Heart right ventricle (tissue), 16 donors: ENCODE data around the gene KIF1A. TPM values are rescaled to one million over a fixed set of nuclear protein-coding genes. Genes with fewer than 3 reads are reported as not detected.

Experiments
- ATAC-seq, 8 donors: fragments of 200-7000 bp; cut with Tn5 transposase; one replicate each; pipeline ENCODE4 v1.9.1; 2020; ENCODE audit warnings: mild to moderate bottlenecking in 8 of 8, moderate library complexity in 8 of 8, moderate number of reproducible peaks in 1 of 8
- DNase-seq, 2 donors: peaks; one replicate each; pipeline ENCODE4 v3.0.0-alpha.2; 2020
- H3K27ac ChIP-seq, 10 donors: fragments of 200-600 bp; sonication (generic) in 2 of 10; one replicate each; pipeline versions ENCODE4 v1.5.0 to v1.8.0; 2020 to 2022; ENCODE audit warnings: mild to moderate bottlenecking in 3 of 10
- H3K27me3 ChIP-seq, 7 donors: fragments of 200-600 bp; one replicate each; pipeline ENCODE4 v1.8.0; 2021 to 2022; ENCODE audit warnings: mild to moderate bottlenecking in 2 of 7
- H3K36me3 ChIP-seq, 9 donors: fragments of 200-600 bp; sonication (generic) in 1 of 9; one replicate each; pipeline versions ENCODE4 v1.5.0 to v1.8.0; 2020 to 2022; ENCODE audit warnings: mild to moderate bottlenecking in 2 of 9
- H3K4me1 ChIP-seq, 9 donors: fragments of 200-600 bp; sonication (generic) in 1 of 9; one replicate each; pipeline versions ENCODE4 v1.5.0 to v1.8.0; 2020 to 2022; ENCODE audit warnings: mild to moderate bottlenecking in 4 of 9
- H3K4me3 ChIP-seq, 10 donors: fragments of 200-600 bp; sonication (generic) in 2 of 10; one replicate each; pipeline versions ENCODE4 v1.5.0 to v1.8.0; 2020 to 2022; ENCODE audit warnings: mild to moderate bottlenecking in 7 of 10, moderate library complexity in 2 of 10
- H3K9me3 ChIP-seq, 11 donors: fragments of 200-600 bp in 10 of 11; sonication (generic) in 2 of 11; one replicate each; pipeline versions ENCODE4 v1.5.0 to v1.8.0; 2013 to 2022; ENCODE audit warnings: mild to moderate bottlenecking in 2 of 11, control low read depth in 1 of 11, moderate library complexity in 1 of 11
- WGBS, 2 donors: extraction: QIAGEN DNeasy Blood & Tissue Kit; methylation state at CpG; one replicate each; pipeline ENCODE4 v1.1.7; 2013; ENCODE audit warnings: inconsistent platforms in 1 of 2; 5-methylcytosine and 5-hydroxymethylcytosine counted together
- intact Hi-C, 10 donors: fragments of 100-400 bp; cut with DNase I; formaldehyde crosslinking; loops; one replicate each; pipeline versions ENCODE4 v1.11.1 to v1.14.2; 2022
- polyA plus RNA-seq, 2 donors: library from polyadenylated mRNA; stranded (reverse); fragments of 200-250 nt; gene quantifications; one replicate each; pipeline ENCODE4 v1.2.3, GENCODE V29; 2013
- total RNA-seq, 10 donors: library from RNA; stranded (reverse); fragmentation: NEBNext Ultra II Directional in 3 of 10; extraction: Animal tissue kit (Norgen Biotek cat#: 25700) in 3 of 10; gene quantifications; one replicate each; pipeline versions ENCODE4 v1.2.1 to v1.2.4, GENCODE V29; 2021 to 2023
- TF ChIP-seq, protein P1 (sequence below), 9 donors: fragments of 200-600 bp; sonication (generic) in 2 of 9; IDR thresholded peaks; one replicate each; pipeline versions ENCODE4 v1.5.0 to v1.8.0; 2021 to 2022; ENCODE audit warnings: antibody characterized with exemption in 9 of 9, mild to moderate bottlenecking in 5 of 9, moderate library complexity in 1 of 9
- donor health status: Arrhythmogenic right ventricular cardiomyopathy.
- donor health status: ischemic (EF 13 %, LVEDD 7.1; RV severe dilation, severe dysfunction).
- donor health status: healthy with polysubstance abuse.
- donor health status: DM: no; HTN: yes; CAD: no.
- donor health status: DM: no; HTN: no; CAD: no.
- donor health status: ischemic (EF 25% LVEDD 6.9; RV normal size, moderate dysfunction).
- donor health status: ischemic (EF 25% LVEDD 5.7; RV mildly dilated, moderate dysfunction).
- donor health status: healthy.
- donor health status: DM: yes; HTN: yes; CAD: no.
- donor health status: Ischemic cardiomyopathy.
- donor health status: ischemic (EF 35%, LVEDD 5.7; RV mildly dilated, moderate dysfunction).
- donor health status: nonischemic (EF 11% LVEDD 7.7; RV severe dilation, severe dysfunction).
- donor health status: DM: yes; HTN: yes; CAD: no.
- donor health status: PGD.
- donor health status: ischemic (EF 29% LVEDD 5.4; RV normal size, mild dysfunction).
- donor health status: nonischemic (EF 23%, LVEDD 6.1; RV moderate dilation, normal function).

KIF1A gene
- total and polyA plus RNA-seq, 12 donors = 0.37 to 21.4 (median 1.4) TPM

DNA sequence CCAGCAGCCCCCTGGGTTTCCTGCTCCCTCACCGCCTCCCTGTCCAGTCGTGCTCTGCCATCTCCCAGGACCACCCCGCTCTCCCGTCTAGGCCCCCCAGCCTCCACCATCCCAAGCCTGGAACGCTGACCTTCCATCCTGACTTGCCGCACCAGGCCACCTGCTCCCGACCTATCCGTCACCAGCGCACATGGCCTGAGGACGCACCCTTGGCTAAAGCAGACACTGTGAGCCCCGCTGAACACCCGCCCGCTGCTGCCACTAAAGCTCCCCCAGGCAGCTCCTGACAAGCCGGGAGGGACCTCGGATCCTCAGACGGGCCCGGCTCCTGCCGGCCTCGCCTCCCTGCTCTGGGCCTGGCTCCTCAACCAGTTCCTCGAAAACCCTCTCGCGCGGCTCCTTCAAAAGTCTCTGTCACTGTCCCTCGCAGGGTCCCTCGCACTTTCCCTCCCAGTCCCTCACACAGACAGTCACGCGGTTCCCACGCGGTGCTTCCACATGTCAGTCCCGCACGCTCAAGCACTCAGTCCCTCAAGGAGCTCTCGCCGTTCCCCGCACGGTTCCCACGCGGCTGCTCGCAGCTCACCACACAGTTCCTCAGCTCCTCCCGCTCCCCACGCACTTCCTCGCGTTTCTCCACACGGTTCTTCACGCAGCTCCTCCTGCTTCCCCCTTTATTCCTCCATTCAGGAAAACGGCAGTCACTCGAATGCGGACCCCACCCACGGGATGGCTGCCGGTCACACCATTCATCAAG is 42.4 kb downstream of the KIF1A start:
- peaks cover 0 to 10% (median 0%) of the 10 kb centered on the region in 7 donors for H3K27me3 ChIP-seq
- no peak overlapping the region for H3K27ac ChIP-seq
- TF ChIP-seq, protein P1, sequence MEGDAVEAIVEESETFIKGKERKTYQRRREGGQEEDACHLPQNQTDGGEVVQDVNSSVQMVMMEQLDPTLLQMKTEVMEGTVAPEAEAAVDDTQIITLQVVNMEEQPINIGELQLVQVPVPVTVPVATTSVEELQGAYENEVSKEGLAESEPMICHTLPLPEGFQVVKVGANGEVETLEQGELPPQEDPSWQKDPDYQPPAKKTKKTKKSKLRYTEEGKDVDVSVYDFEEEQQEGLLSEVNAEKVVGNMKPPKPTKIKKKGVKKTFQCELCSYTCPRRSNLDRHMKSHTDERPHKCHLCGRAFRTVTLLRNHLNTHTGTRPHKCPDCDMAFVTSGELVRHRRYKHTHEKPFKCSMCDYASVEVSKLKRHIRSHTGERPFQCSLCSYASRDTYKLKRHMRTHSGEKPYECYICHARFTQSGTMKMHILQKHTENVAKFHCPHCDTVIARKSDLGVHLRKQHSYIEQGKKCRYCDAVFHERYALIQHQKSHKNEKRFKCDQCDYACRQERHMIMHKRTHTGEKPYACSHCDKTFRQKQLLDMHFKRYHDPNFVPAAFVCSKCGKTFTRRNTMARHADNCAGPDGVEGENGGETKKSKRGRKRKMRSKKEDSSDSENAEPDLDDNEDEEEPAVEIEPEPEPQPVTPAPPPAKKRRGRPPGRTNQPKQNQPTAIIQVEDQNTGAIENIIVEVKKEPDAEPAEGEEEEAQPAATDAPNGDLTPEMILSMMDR (IDR thresholded peaks at IDR 0.05) = no peak
- H3K4me1 ChIP-seq = no peaks in the 10 kb centered on the region
- H3K36me3 ChIP-seq = no peaks in the 10 kb centered on the region
- no peaks in the 10 kb centered on the region for H3K9me3 ChIP-seq
- H3K4me3 ChIP-seq = no peak overlapping the region
- intact Hi-C loops = no loop called here
- DNase-seq = no peak
- 89 to 91% methylated on average over 49 of the region's 49 CpGs for WGBS, 2 donors
- no peak for ATAC-seq

DNA sequence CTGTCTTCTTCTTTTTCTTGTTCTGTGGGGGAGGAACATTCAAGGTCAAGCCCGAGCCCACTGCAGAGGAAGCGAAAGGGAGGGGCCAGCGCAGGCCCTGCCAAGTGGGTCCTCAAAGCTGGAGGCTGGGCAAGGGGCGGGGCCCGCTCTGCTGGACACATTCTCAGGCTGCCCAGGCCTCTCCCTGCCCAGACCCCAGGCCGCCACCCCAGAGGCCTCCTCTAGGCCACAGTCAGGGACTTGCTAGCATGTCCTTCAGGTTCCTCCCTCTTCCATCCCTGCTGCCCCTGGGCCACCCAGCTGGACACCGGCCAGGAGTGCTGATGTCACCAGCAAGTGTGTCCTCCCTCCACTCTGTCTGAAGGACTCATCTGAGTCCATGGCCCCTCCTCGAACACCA is 44.1 kb downstream of the KIF1A start:
- TF ChIP-seq, protein P1 (IDR thresholded peaks at IDR 0.05) = no peak
- intact Hi-C loops = no loop called here
- H3K36me3 ChIP-seq = no peaks in the 10 kb centered on the region
- peaks cover 0 to 8% (median 0%) of the 10 kb centered on the region in 7 donors for H3K27me3 ChIP-seq
- peak in 6 of 8 donors; percentile 20 to 54 (median 32) for ATAC-seq
- 26 to 46% methylated on average over 6 to 8 of the region's 8 CpGs for WGBS, 2 donors
- H3K4me3 ChIP-seq = no peak overlapping the region
- H3K4me1 ChIP-seq = no peaks in the 10 kb centered on the region
- H3K27ac ChIP-seq = no peak overlapping the region
- no peaks in the 10 kb centered on the region for H3K9me3 ChIP-seq
- peak; percentile 15 to 46 for DNase-seq

DNA sequence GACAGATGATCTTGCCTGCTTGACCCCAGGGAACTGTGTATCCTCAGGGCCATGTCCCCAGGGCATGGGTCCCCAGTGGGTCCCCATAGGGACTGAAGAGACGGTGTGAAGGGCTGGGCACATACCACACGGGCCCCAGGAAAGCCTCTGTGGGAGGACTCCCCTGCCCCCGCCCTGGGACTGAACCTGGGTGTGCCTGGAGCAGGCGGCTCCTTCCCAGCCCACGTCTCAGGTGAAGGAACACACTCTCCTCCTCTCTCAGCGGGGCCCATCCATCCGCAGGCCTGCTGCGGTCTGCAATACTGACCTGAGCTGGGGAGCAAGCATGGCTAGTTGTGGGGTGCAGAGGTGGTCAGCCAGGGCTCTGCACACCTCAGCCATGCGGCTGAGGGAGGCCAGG is 45.2 kb downstream of the KIF1A start:
- H3K4me3 ChIP-seq = no peak overlapping the region
- WGBS, 2 donors = 71 to 84% methylated on average over 9 of the region's 9 CpGs
- H3K9me3 ChIP-seq = no peaks in the 10 kb centered on the region
- H3K27ac ChIP-seq = no peak overlapping the region
- no peaks in the 10 kb centered on the region for H3K4me1 ChIP-seq
- DNase-seq (no peak), ATAC-seq (no peak)
- intact Hi-C loops = no loop called here
- no peaks in the 10 kb centered on the region for H3K36me3 ChIP-seq
- TF ChIP-seq, protein P1 (IDR thresholded peaks at IDR 0.05) = no peak
- H3K27me3 ChIP-seq = peaks cover 0 to 2% (median 0%) of the 10 kb centered on the region in 7 donors

DNA sequence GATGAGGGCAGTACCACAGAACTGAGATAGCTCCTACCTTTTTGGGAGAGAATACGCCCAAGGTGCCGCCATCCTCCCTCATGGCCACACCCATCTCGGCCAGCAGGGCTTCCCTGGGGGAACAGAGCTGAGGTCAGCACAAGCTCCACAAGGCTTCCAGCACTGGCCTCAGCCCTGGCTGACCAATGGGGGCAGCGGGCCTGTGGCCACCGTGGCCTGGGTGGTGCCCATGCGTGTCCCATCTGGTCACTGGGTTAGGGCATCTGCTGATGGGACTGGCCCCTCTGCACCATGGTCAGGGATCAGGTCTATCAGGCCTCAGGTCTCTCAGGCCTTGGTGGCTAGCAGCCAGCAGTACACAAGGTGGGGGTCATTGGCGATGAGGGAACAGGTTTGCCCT is 50.9 kb downstream of the KIF1A start:
- H3K4me3 ChIP-seq = no peak overlapping the region
- no peak overlapping the region for H3K27ac ChIP-seq
- TF ChIP-seq, protein P1 (IDR thresholded peaks at IDR 0.05) = no peak
- no peaks in the 10 kb centered on the region for H3K36me3 ChIP-seq
- intact Hi-C loops = no loop called here
- ATAC-seq = no peak
- no peak for DNase-seq
- no peaks in the 10 kb centered on the region for H3K9me3 ChIP-seq
- 93 to 94% methylated on average over 7 of the region's 7 CpGs for whole genome bisulfite sequencing, 2 donors
- H3K4me1 ChIP-seq = no peaks in the 10 kb centered on the region
- H3K27me3 ChIP-seq = no peaks in the 10 kb centered on the region
